ENCODE results near the gene TMEM269.

TMEM269 gene

DNA sequence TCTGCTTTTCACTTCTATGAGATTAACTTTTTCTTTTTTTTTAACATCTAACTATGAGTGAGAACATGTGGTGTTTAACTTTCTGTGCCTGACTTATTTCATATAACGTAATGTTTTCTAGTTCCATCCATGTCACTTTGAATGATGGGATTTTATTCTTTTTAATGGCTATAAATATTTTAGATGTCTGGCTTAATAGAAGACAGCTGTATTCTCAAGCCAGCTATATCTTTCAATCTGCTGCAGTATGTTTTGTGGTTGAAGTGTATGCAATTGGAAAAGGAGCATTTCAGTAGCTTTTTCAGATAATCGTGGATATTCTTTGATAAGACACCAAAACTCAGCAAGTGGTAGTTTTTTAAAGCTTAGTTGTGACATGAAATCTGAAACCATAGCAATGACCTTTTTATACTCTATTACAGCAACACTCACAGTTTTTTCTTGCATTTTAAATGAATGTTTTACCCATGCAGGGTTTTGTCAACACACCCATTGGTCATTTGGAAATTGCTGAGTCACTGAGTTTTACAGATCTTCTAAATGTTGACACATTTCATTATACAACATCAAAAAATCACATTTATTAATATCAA lies 38.1 kb downstream of the TMEM269 start (continued):
- TF ChIP-seq, protein P1, sequence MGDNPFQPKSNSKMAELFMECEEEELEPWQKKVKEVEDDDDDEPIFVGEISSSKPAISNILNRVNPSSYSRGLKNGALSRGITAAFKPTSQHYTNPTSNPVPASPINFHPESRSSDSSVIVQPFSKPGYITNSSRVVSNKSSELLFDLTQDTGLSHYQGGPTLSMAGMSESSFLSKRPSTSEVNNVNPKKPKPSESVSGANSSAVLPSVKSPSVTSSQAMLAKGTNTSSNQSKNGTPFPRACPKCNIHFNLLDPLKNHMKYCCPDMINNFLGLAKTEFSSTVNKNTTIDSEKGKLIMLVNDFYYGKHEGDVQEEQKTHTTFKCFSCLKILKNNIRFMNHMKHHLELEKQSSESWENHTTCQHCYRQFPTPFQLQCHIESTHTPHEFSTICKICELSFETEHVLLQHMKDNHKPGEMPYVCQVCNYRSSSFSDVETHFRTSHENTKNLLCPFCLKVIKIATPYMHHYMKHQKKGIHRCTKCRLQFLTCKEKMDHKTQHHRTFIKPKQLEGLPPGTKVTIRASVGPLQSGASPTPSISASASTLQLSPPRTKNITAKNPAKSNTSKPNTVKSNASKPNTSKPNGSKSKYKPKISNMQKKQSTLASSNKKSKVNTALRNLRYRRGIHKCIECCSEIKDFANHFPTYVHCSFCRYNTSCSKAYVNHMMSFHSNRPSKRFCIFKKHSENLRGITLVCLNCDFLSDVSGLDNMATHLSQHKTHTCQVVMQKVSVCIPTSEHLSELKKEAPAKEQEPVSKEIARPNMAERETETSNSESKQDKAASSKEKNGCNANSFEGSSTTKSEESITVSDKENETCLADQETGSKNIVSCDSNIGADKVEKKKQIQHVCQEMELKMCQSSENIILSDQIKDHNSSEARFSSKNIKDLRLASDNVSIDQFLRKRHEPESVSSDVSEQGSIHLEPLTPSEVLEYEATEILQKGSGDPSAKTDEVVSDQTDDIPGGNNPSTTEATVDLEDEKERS (tag by site-specific recombination; IDR thresholded peaks at IDR 0.05), result no peak
- TF ChIP-seq ZBTB8A (tag by site-specific recombination; IDR thresholded peaks at IDR 0.05) (peak; percentile 25; the same call in 1 of the 2 replicates), ZNF747 (tag by site-specific recombination; IDR thresholded peaks at IDR 0.05) (no peak), ZNF274 (IDR thresholded peaks at IDR 0.05; ENCODE audit: low read length) (no peak), ZNF274 (tag by site-specific recombination; IDR thresholded peaks at IDR 0.05; ENCODE audit: borderline replicate concordance) (no peak), ZNF561 (tag by site-specific recombination; IDR thresholded peaks at IDR 0.05; ENCODE audit: borderline replicate concordance) (no peak), FEZF1 (tag by site-specific recombination; IDR thresholded peaks at IDR 0.05) (peak; percentile 42), ZNF843 (tag by site-specific recombination; IDR thresholded peaks at IDR 0.05) (no peak), ZNF530 (tag by site-specific recombination; IDR thresholded peaks at IDR 0.05; ENCODE audit: low read depth) (no peak), ZNF48 (tag by site-specific recombination; IDR thresholded peaks at IDR 0.05) (no peak), ZNF623 (tag by site-specific recombination; IDR thresholded peaks at IDR 0.05) (no peak), ZNF223 (tag by site-specific recombination; IDR thresholded peaks at IDR 0.05) (no peak), SCRT2 (tag by site-specific recombination; IDR thresholded peaks at IDR 0.05) (no peak), KLF1 (tag by site-specific recombination; IDR thresholded peaks at IDR 0.05) (no peak), ZNF350 (tag by site-specific recombination; IDR thresholded peaks at IDR 0.05) (no peak), ZNF571 (tag by site-specific recombination; IDR thresholded peaks at IDR 0.05) (no peak), ZNF529 (tag by site-specific recombination; IDR thresholded peaks at IDR 0.05; ENCODE audit: insufficient replicate concordance) (no peak), OVOL3 (tag by site-specific recombination; IDR thresholded peaks at IDR 0.05) (no peak), TCF7L2 (IDR thresholded peaks at IDR 0.05; ENCODE audit: borderline replicate concordance, low read depth, low read length) (no peak), ZNF658 (tag by site-specific recombination; IDR thresholded peaks at IDR 0.05) (no peak), GLIS2 (tag by site-specific recombination; IDR thresholded peaks at IDR 0.05) (no peak), TRIM28 (IDR thresholded peaks at IDR 0.05; ENCODE audit: borderline replicate concordance, low read length) (0 out of 2 replicates have a peak, but pooled peaks have one; percentile 16), ZFP3 (tag by site-specific recombination; IDR thresholded peaks at IDR 0.05; ENCODE audit: low read depth) (no peak), OSR2 (tag by site-specific recombination; IDR thresholded peaks at IDR 0.05) (peak; percentile 56), SP7 (tag by site-specific recombination; IDR thresholded peaks at IDR 0.05) (0 out of 2 replicates have a peak, but pooled peaks have one; percentile 15), ZFP41 (tag by site-specific recombination; IDR thresholded peaks at IDR 0.05; ENCODE audit: borderline replicate concordance) (no peak), ZNF174 (tag by site-specific recombination; IDR thresholded peaks at IDR 0.05) (no peak), ZNF23 (tag by site-specific recombination; IDR thresholded peaks at IDR 0.05; ENCODE audit: borderline replicate concordance) (no peak)
- TF ChIP-seq, protein P2, sequence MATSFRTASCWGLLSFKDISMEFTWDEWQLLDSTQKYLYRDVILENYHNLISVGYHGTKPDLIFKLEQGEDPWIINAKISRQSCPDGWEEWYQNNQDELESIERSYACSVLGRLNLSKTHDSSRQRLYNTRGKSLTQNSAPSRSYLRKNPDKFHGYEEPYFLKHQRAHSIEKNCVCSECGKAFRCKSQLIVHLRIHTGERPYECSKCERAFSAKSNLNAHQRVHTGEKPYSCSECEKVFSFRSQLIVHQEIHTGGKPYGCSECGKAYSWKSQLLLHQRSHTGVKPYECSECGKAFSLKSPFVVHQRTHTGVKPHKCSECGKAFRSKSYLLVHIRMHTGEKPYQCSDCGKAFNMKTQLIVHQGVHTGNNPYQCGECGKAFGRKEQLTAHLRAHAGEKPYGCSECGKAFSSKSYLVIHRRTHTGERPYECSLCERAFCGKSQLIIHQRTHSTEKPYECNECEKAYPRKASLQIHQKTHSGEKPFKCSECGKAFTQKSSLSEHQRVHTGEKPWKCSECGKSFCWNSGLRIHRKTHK (tag by site-specific recombination; IDR thresholded peaks at IDR 0.05), result no peak
- TF ChIP-seq, protein P3, sequence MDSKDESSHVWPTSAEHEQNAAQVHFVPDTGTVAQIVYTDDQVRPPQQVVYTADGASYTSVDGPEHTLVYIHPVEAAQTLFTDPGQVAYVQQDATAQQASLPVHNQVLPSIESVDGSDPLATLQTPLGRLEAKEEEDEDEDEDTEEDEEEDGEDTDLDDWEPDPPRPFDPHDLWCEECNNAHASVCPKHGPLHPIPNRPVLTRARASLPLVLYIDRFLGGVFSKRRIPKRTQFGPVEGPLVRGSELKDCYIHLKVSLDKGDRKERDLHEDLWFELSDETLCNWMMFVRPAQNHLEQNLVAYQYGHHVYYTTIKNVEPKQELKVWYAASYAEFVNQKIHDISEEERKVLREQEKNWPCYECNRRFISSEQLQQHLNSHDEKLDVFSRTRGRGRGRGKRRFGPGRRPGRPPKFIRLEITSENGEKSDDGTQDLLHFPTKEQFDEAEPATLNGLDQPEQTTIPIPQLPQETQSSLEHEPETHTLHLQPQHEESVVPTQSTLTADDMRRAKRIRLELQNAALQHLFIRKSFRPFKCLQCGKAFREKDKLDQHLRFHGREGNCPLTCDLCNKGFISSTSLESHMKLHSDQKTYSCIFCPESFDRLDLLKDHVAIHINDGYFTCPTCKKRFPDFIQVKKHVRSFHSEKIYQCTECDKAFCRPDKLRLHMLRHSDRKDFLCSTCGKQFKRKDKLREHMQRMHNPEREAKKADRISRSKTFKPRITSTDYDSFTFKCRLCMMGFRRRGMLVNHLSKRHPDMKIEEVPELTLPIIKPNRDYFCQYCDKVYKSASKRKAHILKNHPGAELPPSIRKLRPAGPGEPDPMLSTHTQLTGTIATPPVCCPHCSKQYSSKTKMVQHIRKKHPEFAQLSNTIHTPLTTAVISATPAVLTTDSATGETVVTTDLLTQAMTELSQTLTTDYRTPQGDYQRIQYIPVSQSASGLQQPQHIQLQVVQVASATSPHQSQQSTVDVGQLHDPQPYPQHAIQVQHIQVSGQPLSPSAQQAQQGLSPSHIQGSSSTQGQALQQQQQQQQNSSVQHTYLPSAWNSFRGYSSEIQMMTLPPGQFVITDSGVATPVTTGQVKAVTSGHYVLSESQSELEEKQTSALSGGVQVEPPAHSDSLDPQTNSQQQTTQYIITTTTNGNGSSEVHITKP (tag by site-specific recombination; IDR thresholded peaks at IDR 0.05), result no peak
- TF ChIP-seq, protein P4, sequence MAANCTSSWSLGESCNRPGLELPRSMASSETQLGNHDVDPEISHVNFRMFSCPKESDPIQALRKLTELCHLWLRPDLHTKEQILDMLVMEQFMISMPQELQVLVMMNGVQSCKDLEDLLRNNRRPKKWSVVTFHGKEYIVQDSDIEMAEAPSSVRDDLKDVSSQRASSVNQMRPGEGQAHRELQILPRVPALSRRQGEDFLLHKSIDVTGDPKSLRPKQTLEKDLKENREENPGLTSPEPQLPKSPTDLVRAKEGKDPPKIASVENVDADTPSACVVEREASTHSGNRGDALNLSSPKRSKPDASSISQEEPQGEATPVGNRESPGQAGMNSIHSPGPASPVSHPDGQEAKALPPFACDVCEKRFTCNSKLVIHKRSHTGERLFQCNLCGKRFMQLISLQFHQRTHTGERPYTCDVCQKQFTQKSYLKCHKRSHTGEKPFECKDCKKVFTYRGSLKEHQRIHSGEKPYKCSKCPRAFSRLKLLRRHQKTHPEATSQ (tag by site-specific recombination; IDR thresholded peaks at IDR 0.05), result no peak
- TF ChIP-seq, protein P5, sequence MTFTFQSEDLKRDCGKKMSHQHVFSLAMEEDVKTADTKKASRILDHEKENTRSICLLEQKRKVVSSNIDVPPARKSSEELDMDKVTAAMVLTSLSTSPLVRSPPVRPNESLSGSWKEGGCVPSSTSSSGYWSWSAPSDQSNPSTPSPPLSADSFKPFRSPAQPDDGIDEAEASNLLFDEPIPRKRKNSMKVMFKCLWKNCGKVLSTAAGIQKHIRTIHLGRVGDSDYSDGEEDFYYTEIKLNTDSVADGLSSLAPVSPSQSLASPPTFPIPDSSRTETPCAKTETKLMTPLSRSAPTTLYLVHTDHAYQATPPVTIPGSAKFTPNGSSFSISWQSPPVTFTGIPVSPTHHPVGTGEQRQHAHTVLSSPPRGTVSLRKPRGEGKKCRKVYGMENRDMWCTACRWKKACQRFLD (tag by site-specific recombination; IDR thresholded peaks at IDR 0.05), result no peak
